Daoy (cell line): ENCODE data around the gene NPIPB6. TPM values are rescaled to one million over a fixed set of nuclear protein-coding genes. Genes with fewer than 3 reads are reported as not detected.

ENCODE experiments used
- DNase-seq: peaks from one replicate; pipeline ENCODE4 v3.0.0-alpha.2; 2015; ENCODE audit warnings: low read depth
- total RNA-seq: library from RNA; depleted of rRNA; stranded (reverse); fragments of >200 nt; shearing (Covaris generic); gene quantifications from 2 replicates; pipeline ENCODE4 v1.2.3, GENCODE V29; 2014

Gene NPIPB6
- total RNA-seq, 1 experiment from 2014 or later = 0.46 TPM

DNA sequence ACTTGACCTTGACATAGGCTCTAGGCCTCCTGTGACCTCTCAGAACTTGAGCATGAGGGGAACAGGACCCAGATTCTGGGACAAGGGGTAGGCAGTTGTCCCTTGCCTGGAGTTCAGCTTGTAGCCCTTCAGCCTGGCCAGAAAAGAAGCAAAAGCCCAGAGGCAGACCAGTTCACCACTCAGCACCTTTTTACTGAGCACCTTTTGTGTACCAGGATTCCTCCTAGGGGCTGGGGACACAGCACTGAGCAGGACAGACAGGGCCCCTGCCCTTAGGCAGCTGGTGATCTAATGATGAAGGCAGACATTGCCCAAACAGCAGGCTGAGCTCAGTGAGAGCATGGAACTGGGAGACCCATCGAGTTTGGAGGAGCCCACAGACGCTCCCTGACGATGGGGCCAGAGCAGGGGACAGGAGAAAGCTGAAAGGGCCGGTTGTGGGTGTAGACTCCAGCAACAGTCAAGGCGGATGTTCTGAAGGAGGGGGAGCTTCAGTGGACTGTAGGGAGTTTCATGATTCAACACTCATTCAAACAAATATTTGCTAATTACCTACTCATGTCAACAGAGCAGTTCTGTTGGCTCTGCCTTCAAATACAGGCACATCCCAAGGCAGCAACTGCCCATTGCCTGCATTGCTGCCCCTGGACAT lies 38.9 kb downstream of the NPIPB6 start:
- no peak for DNase-seq

DNA sequence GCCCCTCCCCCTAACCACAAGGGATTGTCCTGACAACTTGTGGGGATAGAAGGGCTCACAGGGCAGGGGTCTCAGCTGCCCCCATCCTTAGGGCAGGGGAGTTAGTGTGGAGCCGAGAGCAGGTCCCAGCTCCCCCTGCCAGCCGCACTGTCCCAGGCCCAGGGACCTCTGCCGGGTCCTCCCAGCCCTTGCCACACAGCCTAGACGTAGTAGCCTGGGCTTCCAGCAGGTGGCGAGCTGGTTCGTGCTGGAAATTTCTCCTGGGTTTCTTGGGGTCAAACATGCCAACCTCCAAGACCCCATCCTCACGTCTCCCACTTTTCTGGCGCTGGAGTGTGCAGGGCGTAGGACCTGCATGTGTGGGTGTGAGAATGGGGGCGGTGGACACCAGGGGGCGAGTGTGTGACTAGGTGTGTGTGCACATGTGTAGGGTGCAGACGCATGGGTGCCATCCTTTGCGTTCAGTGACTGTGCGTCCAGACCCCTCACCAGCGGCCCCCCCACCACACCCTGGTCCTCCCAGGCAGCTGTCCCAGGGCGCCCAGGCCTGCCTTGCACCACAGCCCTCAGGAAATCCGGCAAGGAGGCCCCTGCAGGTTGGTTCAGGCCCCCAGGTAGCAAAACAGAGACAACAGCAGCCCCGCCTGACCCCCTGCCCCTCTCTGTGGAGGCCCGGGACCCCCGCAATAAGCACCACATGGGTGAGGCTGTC lies 41.5 kb downstream of the NPIPB6 start:
- peak; percentile 39 for DNase-seq

DNA sequence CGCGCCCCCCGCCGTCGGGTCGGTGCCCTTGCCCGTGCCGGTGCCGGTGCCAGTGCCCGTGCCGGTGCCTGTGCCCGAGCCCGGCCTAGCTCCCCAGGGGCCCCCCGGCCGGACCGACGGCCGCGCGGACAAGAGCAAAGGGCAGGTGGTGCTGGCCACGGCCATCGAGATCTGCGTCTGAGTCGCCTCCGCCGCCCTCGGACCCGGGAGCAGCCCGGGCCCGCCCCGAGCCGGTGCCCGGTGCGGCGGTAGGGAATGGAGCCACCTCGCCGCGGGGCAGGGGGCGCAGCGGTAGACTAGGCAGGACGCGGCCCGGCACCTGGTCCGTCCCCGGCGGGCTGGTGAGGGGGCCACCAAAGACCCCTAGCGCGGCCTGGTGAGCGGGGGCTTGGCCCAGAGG lies 42.6 kb downstream of the NPIPB6 start:
- DNase-seq = no peak

DNA sequence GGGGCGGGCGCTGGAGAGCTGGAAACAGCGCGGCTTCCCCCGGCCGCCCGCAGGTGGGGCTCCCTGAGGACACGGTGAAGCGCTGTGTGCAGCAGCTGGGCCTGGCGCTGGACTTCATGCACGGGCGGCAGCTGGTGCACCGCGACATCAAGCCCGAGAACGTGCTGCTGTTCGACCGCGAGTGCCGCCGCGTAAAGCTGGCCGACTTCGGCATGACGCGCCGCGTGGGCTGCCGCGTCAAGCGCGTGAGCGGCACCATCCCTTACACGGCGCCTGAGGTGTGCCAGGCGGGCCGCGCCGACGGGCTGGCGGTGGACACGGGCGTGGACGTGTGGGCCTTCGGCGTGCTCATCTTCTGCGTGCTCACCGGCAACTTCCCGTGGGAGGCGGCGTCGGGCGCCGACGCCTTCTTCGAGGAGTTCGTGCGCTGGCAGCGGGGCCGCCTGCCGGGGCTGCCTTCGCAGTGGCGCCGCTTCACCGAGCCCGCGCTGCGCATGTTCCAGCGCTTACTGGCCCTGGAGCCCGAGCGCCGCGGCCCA lies 43.2 kb downstream of the NPIPB6 start:
- no peak for DNase-seq

DNA sequence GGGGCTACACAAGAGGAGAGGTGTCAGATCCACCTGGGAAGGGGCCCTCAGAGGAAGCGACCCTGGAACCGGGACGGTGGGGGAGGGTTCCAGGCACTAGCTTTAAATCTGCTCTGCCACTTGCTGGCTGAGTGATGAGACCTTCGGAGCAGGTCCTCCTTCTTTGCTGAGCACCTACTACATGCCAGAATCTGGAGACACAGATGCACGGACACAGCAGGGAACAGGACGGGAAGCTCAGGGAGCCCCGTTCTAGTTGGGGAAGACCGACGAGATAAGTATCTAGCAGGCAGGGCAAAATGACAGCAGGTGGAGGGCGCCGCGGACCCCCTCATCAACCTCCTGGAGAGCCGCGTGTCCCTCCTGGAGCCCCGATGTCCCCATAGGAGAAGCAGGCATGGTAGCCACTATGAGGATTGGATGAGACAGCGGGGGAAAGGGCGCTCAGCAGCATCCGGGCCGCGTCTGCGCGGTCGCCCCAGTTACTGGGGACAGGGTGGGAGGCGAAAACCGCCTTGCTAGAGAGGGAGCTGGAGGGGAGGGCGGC lies 43.8 kb downstream of the NPIPB6 start:
- no peak for DNase-seq

- no peak for DNase-seq
These were observed 45.1 kb downstream of the NPIPB6 start for GRCh38 chr16:28318042-28318744.

DNA sequence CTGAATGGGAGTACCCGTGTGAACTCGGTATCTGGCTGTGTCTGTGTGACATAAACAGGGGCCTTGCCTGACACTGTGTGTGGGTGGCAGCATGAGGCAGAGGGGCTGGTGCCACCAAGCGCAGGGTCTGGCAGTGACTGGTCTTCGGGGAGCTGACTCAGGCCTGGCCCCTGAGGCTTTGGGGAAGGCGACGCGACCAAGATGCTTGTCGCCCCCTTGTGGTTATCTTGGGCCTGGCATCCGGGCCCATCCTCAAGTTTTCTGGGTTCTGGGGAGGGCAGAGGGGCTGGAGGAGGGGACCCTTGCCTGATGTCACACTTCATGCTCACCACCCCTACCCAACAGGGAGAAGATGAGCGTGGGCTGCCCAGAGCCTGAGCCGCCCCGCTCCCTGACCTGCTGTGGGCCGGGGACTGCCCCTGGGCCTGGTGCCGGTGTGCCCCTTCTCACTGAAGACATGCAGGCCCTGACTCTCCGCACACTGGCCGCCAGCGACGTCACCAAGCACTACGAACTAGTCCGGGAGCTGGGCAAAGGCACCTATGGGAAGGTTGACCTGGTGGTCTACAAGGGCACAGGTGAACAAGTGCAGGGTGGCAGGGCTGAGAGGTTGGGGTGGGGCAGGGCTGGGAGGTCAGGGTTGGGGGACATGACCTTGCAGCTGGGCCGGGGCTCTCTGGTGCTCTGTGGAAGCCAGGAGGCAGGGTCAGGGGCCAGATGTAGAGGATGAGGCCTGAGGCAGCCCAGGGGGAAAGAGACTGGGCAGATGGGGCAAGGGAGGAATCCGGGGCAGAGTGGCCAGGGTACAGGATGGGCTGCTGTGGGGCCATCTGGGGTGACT lies 46.0 kb downstream of the NPIPB6 start:
- DNase-seq = peak; percentile 63

- DNase-seq = no peak
These were observed 47.3 kb downstream of the NPIPB6 start for GRCh38 chr16:28316054-28316453.

DNA sequence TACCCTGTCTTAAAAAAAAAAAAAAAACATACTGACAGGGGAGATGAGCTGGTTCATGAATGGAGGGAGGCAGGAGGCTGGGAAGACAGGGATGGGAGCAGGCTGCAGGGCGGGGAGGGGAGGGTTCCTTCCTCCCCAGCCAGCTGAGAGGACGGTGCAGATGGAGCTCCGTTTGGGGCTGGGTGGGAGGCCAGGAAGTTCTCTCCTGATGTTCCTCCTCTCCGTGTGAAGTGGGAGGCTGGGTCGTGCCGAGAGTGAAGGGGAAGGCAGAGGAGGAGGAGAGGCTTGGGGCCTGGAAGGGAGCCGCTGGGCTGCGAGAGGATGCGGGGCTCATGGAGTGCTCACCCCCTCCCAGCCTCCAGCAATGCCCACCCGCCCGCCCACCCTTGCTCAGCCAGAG lies 49.7 kb downstream of the NPIPB6 start:
- no peak for DNase-seq

- no peak for DNase-seq
These were observed 51.0 kb downstream of the NPIPB6 start for GRCh38 chr16:28312327-28312726.

GRCh38 chr16:28311913-28312312 lies 51.4 kb downstream of the NPIPB6 start:
- DNase-seq = no peak

DNA sequence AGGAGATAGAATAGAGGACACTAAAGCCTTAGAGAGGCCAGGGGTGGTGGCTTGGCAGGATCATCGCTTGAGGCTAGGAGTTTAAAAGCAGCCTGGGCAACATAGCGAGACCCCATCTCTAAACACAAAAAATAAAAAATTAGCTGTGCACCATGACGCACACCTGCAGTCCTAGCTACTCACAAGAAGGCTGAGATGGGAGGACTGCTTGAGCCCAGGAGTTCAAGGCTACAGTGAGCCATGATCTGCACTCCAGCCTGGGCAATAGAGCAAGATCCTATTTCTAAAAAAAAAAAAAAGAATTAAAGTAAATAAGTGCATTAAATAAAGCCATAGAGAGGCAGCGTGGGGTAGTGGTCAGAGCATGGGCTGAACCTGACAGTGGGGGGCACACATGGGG lies 51.9 kb downstream of the NPIPB6 start:
- DNase-seq = no peak

- no peak for DNase-seq
These were observed 52.5 kb downstream of the NPIPB6 start for GRCh38 chr16:28310796-28311195.

- no peak for DNase-seq
These were observed 53.4 kb downstream of the NPIPB6 start for GRCh38 chr16:28309811-28310311.

DNA sequence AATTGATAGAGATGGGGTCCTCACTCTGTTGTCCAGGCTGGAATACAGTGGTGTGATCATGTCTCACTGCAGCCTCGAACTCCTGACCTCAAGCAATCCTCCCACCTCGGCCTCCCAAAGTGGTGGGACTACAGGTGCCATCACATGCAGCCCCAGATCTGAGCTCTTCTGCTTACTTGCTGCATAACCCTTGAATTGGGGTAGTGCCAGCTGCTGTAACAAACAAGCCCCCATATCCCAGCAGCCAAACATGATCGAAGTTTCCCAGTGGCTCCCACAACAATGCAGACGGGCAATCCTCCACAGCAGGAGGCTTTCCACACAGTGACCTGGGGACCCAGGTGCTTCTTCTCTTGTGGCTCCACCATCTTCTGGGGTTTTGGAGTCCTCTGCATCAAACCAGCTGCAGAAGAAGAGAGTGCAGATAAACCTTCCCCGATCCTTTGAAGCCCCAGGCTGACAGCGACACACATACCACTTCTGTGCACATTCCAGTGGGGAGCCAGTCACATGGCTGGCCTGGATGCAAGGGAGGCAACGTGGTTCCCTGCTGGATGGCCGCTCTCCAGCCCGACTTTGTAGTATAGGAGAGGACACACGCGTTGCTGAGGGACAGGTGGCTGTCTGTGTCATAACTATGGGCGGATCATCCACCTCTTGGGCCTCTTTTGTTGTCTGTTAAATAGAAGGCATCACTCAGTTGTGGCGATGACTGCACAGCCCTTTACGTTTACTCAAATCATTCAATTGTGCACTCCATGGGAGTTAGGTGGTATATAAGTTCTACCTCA lies 54.3 kb downstream of the NPIPB6 start:
- DNase-seq = no peak

GRCh38 chr16:28307936-28308335 lies 55.4 kb downstream of the NPIPB6 start:
- no peak for DNase-seq

DNA sequence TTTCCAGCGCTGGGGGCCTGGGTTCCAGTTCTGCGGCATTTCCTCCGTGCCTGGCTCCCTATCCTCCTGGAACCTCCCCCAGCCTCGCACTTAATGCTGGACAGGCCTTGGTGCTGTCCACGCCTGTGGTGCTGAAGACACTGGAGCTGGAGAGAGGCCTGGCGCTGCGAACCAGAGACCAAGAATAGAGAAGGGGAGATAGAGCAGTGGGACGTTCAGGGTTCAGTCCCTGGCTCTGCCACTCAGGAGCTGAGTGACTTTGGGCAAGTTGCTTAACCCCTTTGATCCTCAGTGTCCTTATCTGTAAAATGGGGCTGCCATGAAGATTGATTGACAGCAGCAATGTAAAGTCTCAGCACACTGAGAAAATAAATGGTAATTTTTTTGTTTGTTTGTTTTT lies 59.1 kb downstream of the NPIPB6 start:
- DNase-seq = peak; percentile 46

DNA sequence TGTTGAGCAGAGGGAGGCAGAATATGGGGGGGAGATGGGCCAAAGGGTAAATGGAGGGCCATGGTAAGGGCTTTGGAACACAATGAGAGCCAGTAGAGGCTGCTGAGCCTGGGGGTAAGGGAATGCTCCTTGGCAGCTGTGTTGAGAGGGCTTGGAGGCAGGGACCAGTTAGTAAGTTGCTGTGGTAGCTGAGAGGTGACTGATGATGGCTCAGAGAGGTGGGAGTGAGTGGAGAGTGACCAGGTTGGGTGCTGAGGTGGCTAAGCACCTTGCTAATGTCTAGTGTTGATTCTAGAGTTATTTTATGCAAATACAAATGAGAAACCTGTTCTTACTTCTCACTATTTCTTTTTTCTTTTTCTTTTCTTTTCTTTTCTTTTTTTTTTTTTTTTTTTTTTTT lies 60.2 kb downstream of the NPIPB6 start:
- no peak for DNase-seq

GRCh38 chr16:28301620-28302019 lies 61.7 kb downstream of the NPIPB6 start:
- no peak for DNase-seq

DNA sequence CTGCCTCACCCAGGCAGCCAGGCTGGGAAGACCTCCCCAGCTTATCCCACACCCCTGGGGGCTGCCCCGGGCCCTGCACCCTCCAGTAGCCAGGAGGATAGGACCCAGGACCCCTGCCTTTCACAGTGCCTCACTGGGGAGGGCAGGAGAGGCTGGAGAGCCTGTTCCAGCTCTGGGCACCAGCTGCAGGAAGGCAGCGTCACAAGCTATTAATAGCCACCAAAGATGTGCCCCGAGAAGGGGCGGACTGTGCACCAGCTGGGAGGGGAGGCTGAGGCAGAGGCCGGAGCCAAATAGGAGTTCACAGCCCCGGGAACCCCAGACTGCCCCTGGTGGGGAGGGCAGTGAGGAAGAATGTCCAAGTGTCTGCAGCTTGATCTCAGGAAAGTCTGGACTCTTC lies 62.2 kb downstream of the NPIPB6 start:
- no peak for DNase-seq

- DNase-seq = no peak
These were observed 63.0 kb downstream of the NPIPB6 start for GRCh38 chr16:28300327-28300726.
